ENCODE results near the gene RAC3.
A peak's percentile ranks its signal among the peaks of the same experiment; 100 is the strongest.

DNA sequence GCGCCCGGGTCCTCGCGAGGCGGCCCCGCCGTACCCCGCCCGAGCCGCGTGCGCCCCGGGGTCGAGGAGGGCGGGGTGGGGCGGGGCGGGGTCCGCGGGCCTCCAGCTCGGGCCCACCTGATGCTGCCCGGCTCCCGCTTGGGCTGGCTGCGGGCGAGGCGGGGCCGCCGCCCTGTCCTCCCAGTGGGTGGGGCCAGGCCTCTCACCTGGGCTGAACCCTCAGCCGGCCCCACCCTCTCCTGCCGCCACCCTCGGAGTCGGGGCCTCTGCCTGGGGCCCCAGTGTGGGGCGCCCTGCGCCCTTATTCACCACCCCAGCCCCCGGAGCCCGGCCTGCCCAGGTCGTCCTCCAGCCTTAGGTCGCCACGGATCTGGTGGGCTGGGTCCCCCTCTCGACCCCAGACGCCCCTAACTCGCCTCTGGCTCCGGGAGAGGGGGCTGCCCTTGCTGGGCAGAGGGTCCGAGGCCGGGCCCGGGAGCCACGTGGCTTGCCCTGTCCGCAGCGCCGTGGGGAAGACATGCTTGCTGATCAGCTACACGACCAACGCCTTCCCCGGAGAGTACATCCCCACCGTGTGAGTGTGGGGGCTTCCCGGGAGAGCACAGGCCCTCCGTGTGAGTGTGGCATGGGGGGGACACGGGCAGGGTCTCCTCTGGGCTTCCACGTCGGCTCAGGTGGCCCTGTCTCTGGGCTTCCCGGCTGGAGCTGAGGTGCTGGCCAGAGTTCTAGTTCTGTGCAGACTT lies 578 bp downstream of the RAC3 start:
- TF ChIP-seq CTCF (IDR thresholded peaks at IDR 0.05 in 2 of 3, conservative IDR thresholded peaks at IDR 0.05 in 1 of 3; ENCODE audit: borderline replicate concordance in 1 of 3, insufficient read depth in 1 of 3, low read depth in 2 of 3, low read length in 2 of 3) (no peak), POLR2A (IDR thresholded peaks at IDR 0.05; ENCODE audit: borderline replicate concordance, extremely low read depth, insufficient read depth, insufficient read length) (peak; percentile 28), EZH2 (IDR thresholded peaks at IDR 0.05) (no peak), CEBPB (IDR thresholded peaks at IDR 0.05; ENCODE audit: low read depth) (no peak), POLR2AphosphoS5 (IDR thresholded peaks at IDR 0.05; ENCODE audit: low read depth, low read length) (peak; percentile 64), ATF3 (IDR thresholded peaks at IDR 0.05) (no peak)
- TF ChIP-seq, protein P1, sequence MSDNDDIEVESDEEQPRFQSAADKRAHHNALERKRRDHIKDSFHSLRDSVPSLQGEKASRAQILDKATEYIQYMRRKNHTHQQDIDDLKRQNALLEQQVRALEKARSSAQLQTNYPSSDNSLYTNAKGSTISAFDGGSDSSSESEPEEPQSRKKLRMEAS (IDR thresholded peaks at IDR 0.05): peak; percentile 45; the same call in 1 of the 2 replicates
